HepG2 (cell line): Measurements from ENCODE around the gene VPS18. TPM values are rescaled to one million over a fixed set of nuclear protein-coding genes. Genes with fewer than 3 reads are reported as not detected.

Source experiments
- ARID3A ChIP-seq: IDR thresholded peaks from 2 replicates; pipeline ENCODE4 v1.6.1; 2012; ENCODE audit warnings: low read depth, low read length, improper control_type of control experiment
- ELF1 ChIP-seq: sonication (generic); formaldehyde crosslinking; IDR thresholded peaks from 2 replicates; pipeline ENCODE4 v1.4.0; 2020; ENCODE audit warnings: missing genetic modification reagents
- KLF16 ChIP-seq, 2 experiments: sonication (generic) in 1 of 2; formaldehyde crosslinking in 1 of 2; IDR thresholded peaks; 2 replicates each; pipeline versions ENCODE4 v1.6.1 to v1.8.0; 2016 to 2023; ENCODE audit warnings: missing genetic modification reagents in 2 of 2, missing compliant biosample characterization in 1 of 2
- MAZ ChIP-seq, 2 experiments: sonication (generic) in 1 of 2; formaldehyde crosslinking in 1 of 2; IDR thresholded peaks; 2 replicates each; pipeline versions ENCODE4 v1.5.0 to v1.6.1; 2012 to 2020; ENCODE audit warnings: low read depth in 2 of 2, mild to moderate bottlenecking in 2 of 2, borderline replicate concordance in 1 of 2, improper control_type of control experiment in 1 of 2, low read length in 1 of 2, missing genetic modification reagents in 1 of 2, moderate library complexity in 1 of 2
- MTA3 ChIP-seq: sonication (generic); formaldehyde crosslinking; IDR thresholded peaks from 2 replicates; pipeline ENCODE4 v1.4.0; 2020; ENCODE audit warnings: missing genetic modification reagents
- SMC3 ChIP-seq: IDR thresholded peaks from 2 replicates; pipeline ENCODE4 v1.6.1; 2011; ENCODE audit warnings: low read length, improper control_type of control experiment
- TAF1 ChIP-seq: sonication (generic); formaldehyde crosslinking; IDR thresholded peaks from 2 replicates; pipeline ENCODE4 v1.4.0; 2020; ENCODE audit warnings: missing genetic modification reagents
- TFAP4 ChIP-seq: sonication (generic); IDR thresholded peaks from 2 replicates; pipeline ENCODE4 v1.6.1; 2016; ENCODE audit warnings: low read depth, borderline replicate concordance
- TFDP1 ChIP-seq: IDR thresholded peaks from 2 replicates; pipeline ENCODE4 v1.6.1; 2016; ENCODE audit warnings: missing compliant biosample characterization, missing genetic modification reagents, borderline replicate concordance
- THAP11 ChIP-seq: IDR thresholded peaks from 2 replicates; pipeline ENCODE4 v1.6.1; 2016; ENCODE audit warnings: missing biosample characterization, missing genetic modification reagents
- YY1 ChIP-seq: IDR thresholded peaks from 2 replicates; pipeline ENCODE4 v1.6.1; 2011; ENCODE audit warnings: low read length, low read depth, moderate library complexity, mild to moderate bottlenecking; ENCODE audit not compliant: insufficient read depth, insufficient replicate concordance
- ZBTB37 ChIP-seq: sonication (generic); formaldehyde crosslinking; IDR thresholded peaks from 2 replicates; pipeline ENCODE4 v1.4.0; 2020; ENCODE audit warnings: mild to moderate bottlenecking, missing genetic modification reagents
- ZNF343 ChIP-seq: sonication (generic); formaldehyde crosslinking; IDR thresholded peaks from 2 replicates; pipeline ENCODE4 v1.4.0; 2020; ENCODE audit warnings: mild to moderate bottlenecking, missing genetic modification reagents
- ZNF430 ChIP-seq: sonication (generic); formaldehyde crosslinking; IDR thresholded peaks from 2 replicates; pipeline ENCODE4 v1.9.0; 2021; ENCODE audit warnings: mild to moderate bottlenecking, missing genetic modification reagents
- polyA plus RNA-seq, 8 experiments: library from polyadenylated mRNA; depleted of rRNA in 3 of 8; stranded (reverse) in 7 of 8; unstranded in 1 of 8; fragments of >200 nt; fragmentation: Illumina TruSeq in 4 of 8; extraction: Trizol in 4 of 8; gene quantifications; 2 replicates each; pipeline versions ENCODE4 v1.2.1 to v1.2.3, GENCODE V29; 2011 to 2016; ENCODE audit warnings: low read depth in 4 of 8, missing spikeins in 1 of 8, mixed read lengths in 1 of 8; ENCODE audit not compliant: insufficient read depth in 1 of 8
- total RNA-seq, 5 experiments: library from RNA; depleted of rRNA; stranded (reverse); fragments of >200 nt; fragmentation: Illumina TruSeq; extraction: Trizol; gene quantifications; 2 replicates each; pipeline ENCODE4 v1.2.3, GENCODE V29; 2016; ENCODE audit warnings: low read depth in 1 of 5
- TF ChIP-seq, protein P1 (sequence below): sonication (generic); formaldehyde crosslinking; IDR thresholded peaks from 2 replicates; pipeline ENCODE4 v1.8.1; 2023; ENCODE audit warnings: mild to moderate bottlenecking, moderate library complexity, missing genetic modification reagents
- TF ChIP-seq, protein P2 (sequence below): IDR thresholded peaks from 2 replicates; pipeline ENCODE4 v1.6.1; 2012; ENCODE audit warnings: inconsistent platforms
- TF ChIP-seq, protein P3 (sequence below): sonication (generic); formaldehyde crosslinking; IDR thresholded peaks from 2 replicates; pipeline ENCODE4 v1.4.0; 2020; ENCODE audit warnings: low read depth, mild to moderate bottlenecking, missing genetic modification reagents

The VPS18 gene
- total and polyA plus RNA-seq, 2 of the 13 experiments (the other 11 are each of a cell fraction or from before 2014, with no cell fraction given) = 5.8 to 17.0 TPM

DNA sequence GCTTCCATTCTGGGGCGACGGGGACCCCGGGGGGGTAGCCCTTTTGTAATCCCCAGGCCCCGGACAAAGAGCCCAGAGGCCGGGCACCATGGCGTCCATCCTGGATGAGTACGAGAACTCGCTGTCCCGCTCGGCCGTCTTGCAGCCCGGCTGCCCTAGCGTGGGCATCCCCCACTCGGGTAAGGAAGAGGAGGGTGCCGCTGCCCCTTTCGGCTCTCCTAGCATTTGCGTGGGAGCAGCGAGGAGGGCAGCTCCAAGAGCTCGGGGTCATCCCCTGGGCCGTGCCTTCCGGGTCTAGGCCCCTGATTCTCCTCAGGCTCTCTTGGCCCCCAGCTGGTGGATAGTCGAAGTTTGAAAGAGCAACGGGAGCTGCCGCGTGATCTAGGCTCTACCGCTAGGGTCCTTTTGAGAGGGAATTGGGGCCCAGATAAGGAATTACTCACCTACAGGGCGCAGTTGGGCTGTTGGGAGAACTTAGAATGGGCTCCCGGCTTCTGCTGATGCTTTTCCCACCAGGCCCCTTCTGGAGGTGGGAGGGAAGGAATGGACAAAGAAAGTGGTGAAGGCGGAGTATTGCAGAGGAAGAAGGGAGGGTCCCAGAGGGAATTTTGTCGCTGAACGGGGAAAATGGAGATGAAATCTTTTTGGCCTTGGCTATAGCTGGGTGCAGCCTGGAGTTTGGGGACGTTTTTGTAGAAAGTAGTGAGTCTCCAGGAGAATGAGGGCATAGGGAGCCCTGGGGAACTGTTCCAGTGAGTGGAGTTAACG is 615 bp downstream of the VPS18 start (continued):
- TF ChIP-seq ARID3A (0 out of 2 replicates have a peak, but pooled peaks have one; percentile 27), KLF16 (CRISPR knock-in tag; IDR thresholded peaks at IDR 0.05) (no peak), TFAP4 (peak; percentile 72), ZNF430 (CRISPR knock-in tag) (0 out of 2 replicates have a peak, but pooled peaks have one; percentile 43), YY1 (peak; percentile 23), ELF1 (CRISPR knock-in tag) (peak; percentile 51), MAZ (IDR thresholded peaks at IDR 0.05; ENCODE audit: borderline replicate concordance, low read depth, low read length) (peak; percentile 53), MAZ (CRISPR knock-in tag; IDR thresholded peaks at IDR 0.05; ENCODE audit: low read depth) (no peak), THAP11 (CRISPR knock-in tag) (no peak), TFDP1 (CRISPR knock-in tag) (peak; percentile 66; the same call in 1 of the 2 replicates), SMC3 (0 out of 2 replicates have a peak, but pooled peaks have one; percentile 5), TAF1 (CRISPR knock-in tag) (0 out of 2 replicates have a peak, but pooled peaks have one; percentile 11), MTA3 (no peak), ZNF343 (CRISPR knock-in tag) (no peak), ZBTB37 (CRISPR knock-in tag) (0 out of 2 replicates have a peak, but pooled peaks have one; percentile 21)
- TF ChIP-seq, protein P1, sequence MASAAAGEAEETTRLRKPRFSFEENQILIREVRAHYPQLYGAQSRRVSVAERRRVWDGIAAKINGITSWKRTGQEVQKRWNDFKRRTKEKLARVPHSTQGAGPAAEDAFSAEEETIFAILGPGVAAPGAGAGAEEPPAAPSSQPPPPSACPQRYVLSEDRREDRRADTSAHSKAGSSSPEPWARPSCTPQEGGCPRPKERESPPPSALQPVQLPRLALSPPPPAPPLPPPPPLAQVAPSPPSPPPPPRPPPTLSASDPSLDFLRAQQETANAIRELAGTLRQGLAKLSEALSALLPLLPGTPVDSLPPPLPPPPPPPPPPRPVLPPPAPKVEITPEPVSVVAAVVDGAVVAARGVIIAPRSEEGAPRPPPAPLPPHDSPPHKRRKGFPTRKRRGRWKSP (CRISPR knock-in tag) = 0 out of 2 replicates have a peak, but pooled peaks have one; percentile 37
- TF ChIP-seq, protein P2, sequence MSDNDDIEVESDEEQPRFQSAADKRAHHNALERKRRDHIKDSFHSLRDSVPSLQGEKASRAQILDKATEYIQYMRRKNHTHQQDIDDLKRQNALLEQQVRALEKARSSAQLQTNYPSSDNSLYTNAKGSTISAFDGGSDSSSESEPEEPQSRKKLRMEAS = peak; percentile 69
- TF ChIP-seq, protein P3, sequence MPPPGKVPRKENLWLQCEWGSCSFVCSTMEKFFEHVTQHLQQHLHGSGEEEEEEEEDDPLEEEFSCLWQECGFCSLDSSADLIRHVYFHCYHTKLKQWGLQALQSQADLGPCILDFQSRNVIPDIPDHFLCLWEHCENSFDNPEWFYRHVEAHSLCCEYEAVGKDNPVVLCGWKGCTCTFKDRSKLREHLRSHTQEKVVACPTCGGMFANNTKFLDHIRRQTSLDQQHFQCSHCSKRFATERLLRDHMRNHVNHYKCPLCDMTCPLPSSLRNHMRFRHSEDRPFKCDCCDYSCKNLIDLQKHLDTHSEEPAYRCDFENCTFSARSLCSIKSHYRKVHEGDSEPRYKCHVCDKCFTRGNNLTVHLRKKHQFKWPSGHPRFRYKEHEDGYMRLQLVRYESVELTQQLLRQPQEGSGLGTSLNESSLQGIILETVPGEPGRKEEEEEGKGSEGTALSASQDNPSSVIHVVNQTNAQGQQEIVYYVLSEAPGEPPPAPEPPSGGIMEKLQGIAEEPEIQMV (CRISPR knock-in tag) = no peak
